Left lung (tissue), 10 donors: ENCODE data around the gene DCDC2. TPM values are rescaled to one million over a fixed set of nuclear protein-coding genes. Genes with fewer than 3 reads are reported as not detected.
A peak's percentile ranks its signal among the peaks of the same experiment; 100 is the strongest.
"Not testable (repeated sequence)": the region's sequence is repeated elsewhere in the genome, so short reads cannot be mapped to it uniquely, and the experiment has no call there.

Experiments used
- ATAC-seq: fragments of 200-7000 bp; cut with Tn5 transposase; one replicate; pipeline ENCODE4 v1.9.1; 2020; ENCODE audit warnings: moderate library complexity
- DNase-seq, 4 donors: peaks; one replicate each; pipeline ENCODE4 v3.0.0-alpha.2; 2013 to 2020
- H3K27ac ChIP-seq, 2 donors: fragments of 200-600 bp; sonication (generic) in 1 of 2; one replicate each; pipeline versions ENCODE4 v1.5.0 to v1.8.0; 2020 to 2021
- H3K27me3 ChIP-seq, 2 donors: fragments of 200-600 bp; sonication (generic) in 1 of 2; one replicate each; pipeline versions ENCODE4 v1.5.0 to v1.8.0; 2020 to 2021
- H3K36me3 ChIP-seq, 2 donors: fragments of 200-600 bp; sonication (generic) in 1 of 2; one replicate each; pipeline versions ENCODE4 v1.5.0 to v1.8.0; 2020 to 2021
- H3K4me1 ChIP-seq, 2 donors: fragments of 200-600 bp; one replicate each; pipeline ENCODE4 v1.8.0; 2021
- H3K4me3 ChIP-seq, 2 donors: fragments of 200-600 bp; sonication (generic) in 1 of 2; one replicate each; pipeline versions ENCODE4 v1.5.0 to v1.8.0; 2020 to 2021; ENCODE audit warnings: mild to moderate bottlenecking in 1 of 2
- H3K9me3 ChIP-seq, 2 donors: fragments of 200-600 bp; sonication (generic) in 1 of 2; one replicate each; pipeline versions ENCODE4 v1.5.0 to v1.8.0; 2020 to 2021
- CTCF ChIP-seq, 2 donors: fragments of 200-600 bp; sonication (generic) in 1 of 2; IDR thresholded peaks; one replicate each; pipeline versions ENCODE4 v1.5.0 to v1.8.0; 2021; ENCODE audit warnings: antibody characterized with exemption in 2 of 2
- intact Hi-C, 2 donors: fragments of 100-400 bp; cut with DNase I; formaldehyde crosslinking; loops; one replicate each; pipeline versions ENCODE4 v1.11.2 to v1.14.2; 2022
- polyA plus RNA-seq, 6 donors: library from polyadenylated mRNA; unstranded; fragments of 120-200 nt; gene quantifications; one replicate each; pipeline ENCODE4 v1.2.1, GENCODE V29; 2013; ENCODE audit not compliant: insufficient read length in 6 of 6
- total RNA-seq, 2 donors: library from RNA; stranded (reverse); fragmentation: NEBNext Ultra II Directional; extraction: Animal tissue kit (Norgen Biotek cat#: 25700); gene quantifications; one replicate each; pipeline ENCODE4 v1.2.1, GENCODE V29; 2021
- donor health status: DM: no; HTN: yes; CAD: no.
- donor health status: DM: no; HTN: no; CAD: no.

DCDC2 gene
- total and polyA plus RNA-seq, 8 donors, result 7.8 to 13.7 (median 10.5) TPM

GRCh38 chr6:24252280-24252679 lies 105.6 kb downstream of the DCDC2 start:
- Histone ChIP-seq H3K9me3 (peaks cover 0 to 4% of the 10 kb centered on the region in 2 donors), H3K27ac (no peak overlapping the region), H3K4me3 (no peak overlapping the region), H3K27me3 (no peaks in the 10 kb centered on the region), H3K4me1 (no peaks in the 10 kb centered on the region), H3K36me3 (no peaks in the 10 kb centered on the region)
- ATAC-seq (no peak), DNase-seq (no peak)
- intact Hi-C loops, result no loop called here
- no peak for TF ChIP-seq CTCF (IDR thresholded peaks at IDR 0.05)

DNA sequence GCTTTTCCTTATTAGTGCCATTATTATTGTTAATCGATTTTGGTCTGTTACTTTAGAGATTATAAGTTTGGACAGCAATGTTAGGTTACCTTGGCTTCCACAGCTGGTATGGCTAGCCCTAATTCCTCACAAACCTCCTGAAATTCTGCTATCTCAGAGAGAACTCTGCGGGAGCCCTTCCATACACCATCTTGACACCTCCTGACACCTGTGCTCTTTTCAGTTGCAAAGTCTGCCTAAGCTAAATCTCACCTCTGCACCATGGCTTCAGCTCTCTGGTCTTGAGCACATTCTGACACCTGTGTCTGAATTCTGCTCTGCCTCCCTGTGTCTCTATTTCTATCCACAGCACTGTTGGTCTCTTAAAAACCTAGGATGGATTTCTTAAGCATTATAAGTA lies 106.5 kb downstream of the DCDC2 start:
- DNase-seq (no peak), ATAC-seq (no peak)
- intact Hi-C loops, result no loop called here
- Histone ChIP-seq H3K27me3 (no peaks in the 10 kb centered on the region), H3K36me3 (no peaks in the 10 kb centered on the region), H3K27ac (no peak overlapping the region), H3K4me1 (no peaks in the 10 kb centered on the region), H3K9me3 (peaks cover 0 to 4% of the 10 kb centered on the region in 2 donors), H3K4me3 (no peak overlapping the region)
- no peak for TF ChIP-seq CTCF (IDR thresholded peaks at IDR 0.05)

GRCh38 chr6:24249926-24250325 lies 107.9 kb downstream of the DCDC2 start:
- no peak overlapping the region for H3K4me3 ChIP-seq
- H3K4me1 ChIP-seq, result no peaks in the 10 kb centered on the region
- intact Hi-C loops, result no loop called here
- no peak for TF ChIP-seq CTCF (IDR thresholded peaks at IDR 0.05)
- ATAC-seq, result no peak
- DNase-seq, result no peak
- no peak overlapping the region for H3K27ac ChIP-seq
- peaks cover 0 to 4% of the 10 kb centered on the region in 2 donors for H3K9me3 ChIP-seq
- no peaks in the 10 kb centered on the region for H3K27me3 ChIP-seq
- no peaks in the 10 kb centered on the region for H3K36me3 ChIP-seq

DNA sequence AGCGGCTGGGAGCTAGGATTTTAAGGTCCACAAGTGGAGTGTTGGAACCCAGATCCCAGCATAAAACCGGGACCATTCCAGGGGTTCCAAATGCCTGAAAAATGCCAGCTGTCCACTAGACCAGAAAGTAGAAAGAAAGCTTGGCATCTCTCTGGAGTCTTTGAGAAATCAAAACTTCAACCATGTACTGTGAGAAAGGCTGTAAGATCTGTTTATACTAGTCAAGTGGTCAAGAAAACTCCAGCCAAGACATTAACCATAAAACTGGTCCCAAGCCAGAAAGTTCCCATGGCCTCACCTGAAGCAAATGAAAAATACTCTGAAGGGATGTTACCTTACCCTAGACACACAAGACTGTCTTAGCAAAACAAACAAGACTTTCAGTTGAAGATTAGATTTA lies 112.6 kb downstream of the DCDC2 start:
- H3K36me3 ChIP-seq, result no peaks in the 10 kb centered on the region
- intact Hi-C loops, result no loop called here
- H3K4me1 ChIP-seq, result no peaks in the 10 kb centered on the region
- H3K27me3 ChIP-seq, result no peaks in the 10 kb centered on the region
- H3K4me3 ChIP-seq, result no peak overlapping the region
- ATAC-seq (peak; percentile 47), DNase-seq (no peak)
- no peak overlapping the region for H3K27ac ChIP-seq
- no peak for TF ChIP-seq CTCF (IDR thresholded peaks at IDR 0.05)
- no peaks in the 10 kb centered on the region for H3K9me3 ChIP-seq

DNA sequence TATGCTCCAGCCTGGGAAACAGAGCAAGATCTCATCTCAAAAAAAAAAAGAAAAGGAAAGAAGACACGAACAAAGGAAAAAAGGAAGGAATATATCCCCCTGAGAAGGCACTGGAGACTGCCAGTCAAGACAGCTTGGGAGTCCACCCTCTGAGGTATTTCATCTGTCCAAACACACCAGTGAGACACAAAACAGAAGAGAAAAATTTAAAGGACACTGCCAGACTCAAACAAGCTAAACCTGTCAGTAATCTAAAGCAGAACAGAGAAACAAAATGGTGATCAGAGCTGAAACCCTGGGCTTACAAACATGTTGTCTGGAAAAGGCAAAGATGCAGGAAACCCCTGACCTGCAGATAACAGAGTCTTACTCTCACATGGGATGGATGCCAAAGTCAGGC lies 114.9 kb downstream of the DCDC2 start:
- no peak overlapping the region for H3K27ac ChIP-seq
- H3K9me3 ChIP-seq, result no peaks in the 10 kb centered on the region
- TF ChIP-seq CTCF (IDR thresholded peaks at IDR 0.05), result no peak
- H3K4me1 ChIP-seq, result no peaks in the 10 kb centered on the region
- no peaks in the 10 kb centered on the region for H3K27me3 ChIP-seq
- intact Hi-C loops, result no loop called here
- ATAC-seq, result no peak
- H3K4me3 ChIP-seq, result no peak overlapping the region
- no peak for DNase-seq
- no peaks in the 10 kb centered on the region for H3K36me3 ChIP-seq

GRCh38 chr6:24241779-24242178 lies 116.1 kb downstream of the DCDC2 start:
- H3K36me3 ChIP-seq, H3K4me3 ChIP-seq, intact Hi-C loops, DNase-seq, H3K4me1 ChIP-seq, ATAC-seq, H3K27ac ChIP-seq, H3K9me3 ChIP-seq, H3K27me3 ChIP-seq: not testable (repeated sequence)
